K562 (cell line): Measurements from ENCODE around the gene TIPARP. TPM values are rescaled to one million over a fixed set of nuclear protein-coding genes. Genes with fewer than 3 reads are reported as not detected.
A peak's percentile ranks its signal among the peaks of the same experiment; 100 is the strongest.

Experiments used
- CBFB ChIP-seq: sonication (generic); formaldehyde crosslinking; IDR thresholded peaks from 2 replicates; pipeline ENCODE4 v1.4.0; 2020; ENCODE audit warnings: mild to moderate bottlenecking, missing genetic modification reagents
- EHMT2 ChIP-seq: fragments of 450-650 bp; IDR thresholded peaks from 2 replicates; pipeline ENCODE4 v1.6.1; 2018; ENCODE audit warnings: antibody characterized with exemption
- HNRNPH1 ChIP-seq: fragments of 200-400 bp; formaldehyde crosslinking; optimal IDR thresholded peaks from 2 replicates; pipeline ENCODE3; 2017; ENCODE audit warnings: low read depth, mild to moderate bottlenecking, low read length, moderate library complexity
- IRF2 ChIP-seq: sonication (generic); formaldehyde crosslinking; IDR thresholded peaks from 2 replicates; pipeline ENCODE4 v1.8.1; 2022; ENCODE audit warnings: mild to moderate bottlenecking, missing genetic modification reagents
- LCOR ChIP-seq: sonication (generic); formaldehyde crosslinking; IDR thresholded peaks from 2 replicates; pipeline ENCODE4 v1.8.0; 2022; ENCODE audit warnings: mild to moderate bottlenecking, missing genetic modification reagents
- MCM3 ChIP-seq: fragments of 450-650 bp; IDR thresholded peaks from 2 replicates; pipeline ENCODE4 v1.6.1; 2016
- NFE2L1 ChIP-seq: fragments of 450-650 bp; IDR thresholded peaks from 2 replicates; pipeline ENCODE4 v1.6.1; 2016; ENCODE audit warnings: missing genetic modification characterization, low read depth, mild to moderate bottlenecking, missing compliant biosample characterization, moderate library complexity, borderline replicate concordance
- NFRKB ChIP-seq: fragments of 450-650 bp; IDR thresholded peaks from 2 replicates; pipeline ENCODE4 v1.6.1; 2016; ENCODE audit warnings: low read depth
- NR2F6 ChIP-seq: fragments of 450-650 bp; formaldehyde crosslinking; IDR thresholded peaks from 2 replicates; pipeline ENCODE4 v1.4.0; 2020; ENCODE audit warnings: mild to moderate bottlenecking
- SNRNP70 ChIP-seq: fragments of 200-400 bp; formaldehyde crosslinking; optimal IDR thresholded peaks from 2 replicates; pipeline ENCODE3; 2017; ENCODE audit warnings: low read depth, low read length
- TAF7 ChIP-seq: fragments of 450-650 bp; IDR thresholded peaks from 2 replicates; pipeline ENCODE4 v1.6.1; 2016; ENCODE audit warnings: missing genetic modification characterization, missing compliant biosample characterization
- U2AF2 ChIP-seq: fragments of 200-400 bp; formaldehyde crosslinking; optimal IDR thresholded peaks from 2 replicates; pipeline ENCODE3; 2017; ENCODE audit warnings: low read depth, mild to moderate bottlenecking, low read length
- ZNF174 ChIP-seq: fragments of 250-450 bp; sonication (Bioruptor Pico); IDR thresholded peaks from 2 replicates; pipeline ENCODE4 v1.4.0; 2020; ENCODE audit warnings: mild to moderate bottlenecking
- polyA plus RNA-seq, 8 experiments: library from polyadenylated mRNA; depleted of rRNA in 4 of 8; stranded (reverse) in 5 of 8; unstranded in 3 of 8; fragments of >200 nt; fragmentation: Nextera tagmentation in 2 of 8; fragmentation: Illumina TruSeq in 1 of 8; extraction: Ambion mirVana in 2 of 8; extraction: Trizol in 1 of 8; gene quantifications; 2 replicates each; pipeline versions ENCODE4 v1.2.1 to v1.2.3, GENCODE V29; 2011 to 2014; ENCODE audit warnings: inconsistent platforms in 1 of 8, missing spikeins in 1 of 8
- total RNA-seq, 7 experiments: library from RNA; depleted of rRNA in 6 of 7; stranded (reverse); fragments of >200 nt in 6 of 7; fragmentation: Illumina TruSeq in 2 of 7; extraction: Trizol in 2 of 7; gene quantifications; 2 replicates each; pipeline versions ENCODE4 v1.2.1 to v1.2.3, GENCODE V29; 2011 to 2021; ENCODE audit warnings: low replicate concordance in 1 of 7
- TF ChIP-seq, protein P1 (sequence below): sonication (generic); formaldehyde crosslinking; IDR thresholded peaks from 2 replicates; pipeline ENCODE4 v1.8.0; 2022; ENCODE audit warnings: mild to moderate bottlenecking, missing genetic modification reagents
- TF ChIP-seq, protein P2 (sequence below): sonication (generic); formaldehyde crosslinking; IDR thresholded peaks from 2 replicates; pipeline ENCODE4 v1.8.1; 2022; ENCODE audit warnings: missing genetic modification reagents
- TF ChIP-seq, protein P3 (sequence below): fragments of 250-450 bp; sonication (Bioruptor Pico); IDR thresholded peaks from 2 replicates; pipeline ENCODE4 v1.4.0; 2020; ENCODE audit warnings: mild to moderate bottlenecking, moderate library complexity
- TF ChIP-seq, protein P4 (sequence below): fragments of 450-650 bp; formaldehyde crosslinking; IDR thresholded peaks from 2 replicates; pipeline ENCODE4 v1.4.0; 2022; ENCODE audit warnings: missing genetic modification characterization
- TF ChIP-seq, protein P5 (sequence below): fragments of 250-450 bp; sonication (Bioruptor Pico); IDR thresholded peaks from 2 replicates; pipeline ENCODE4 v1.8.0; 2022; ENCODE audit warnings: inconsistent platforms

Gene TIPARP
- total and polyA plus RNA-seq, 9 of the 15 experiments (the other 6 are each of a cell fraction or from before 2014, with no cell fraction given), result 2.4 to 29.4 (median 15.1) TPM

DNA sequence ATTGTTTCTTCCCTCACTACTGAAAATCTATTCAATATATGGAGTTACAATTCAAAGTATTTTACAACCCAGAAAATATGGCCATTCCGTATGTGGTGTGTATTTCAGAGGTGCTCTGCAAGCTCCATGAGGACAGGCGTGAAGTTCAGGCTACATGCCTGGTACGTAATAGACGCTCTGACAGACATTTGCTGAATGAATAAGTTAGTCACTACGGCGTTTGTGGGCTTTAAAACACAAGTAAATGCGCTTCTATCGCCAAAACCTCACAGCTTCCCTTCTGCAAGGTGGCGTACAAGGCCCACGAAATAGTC, 701 bp upstream of the TIPARP start (continued):
- TF ChIP-seq, protein P1, sequence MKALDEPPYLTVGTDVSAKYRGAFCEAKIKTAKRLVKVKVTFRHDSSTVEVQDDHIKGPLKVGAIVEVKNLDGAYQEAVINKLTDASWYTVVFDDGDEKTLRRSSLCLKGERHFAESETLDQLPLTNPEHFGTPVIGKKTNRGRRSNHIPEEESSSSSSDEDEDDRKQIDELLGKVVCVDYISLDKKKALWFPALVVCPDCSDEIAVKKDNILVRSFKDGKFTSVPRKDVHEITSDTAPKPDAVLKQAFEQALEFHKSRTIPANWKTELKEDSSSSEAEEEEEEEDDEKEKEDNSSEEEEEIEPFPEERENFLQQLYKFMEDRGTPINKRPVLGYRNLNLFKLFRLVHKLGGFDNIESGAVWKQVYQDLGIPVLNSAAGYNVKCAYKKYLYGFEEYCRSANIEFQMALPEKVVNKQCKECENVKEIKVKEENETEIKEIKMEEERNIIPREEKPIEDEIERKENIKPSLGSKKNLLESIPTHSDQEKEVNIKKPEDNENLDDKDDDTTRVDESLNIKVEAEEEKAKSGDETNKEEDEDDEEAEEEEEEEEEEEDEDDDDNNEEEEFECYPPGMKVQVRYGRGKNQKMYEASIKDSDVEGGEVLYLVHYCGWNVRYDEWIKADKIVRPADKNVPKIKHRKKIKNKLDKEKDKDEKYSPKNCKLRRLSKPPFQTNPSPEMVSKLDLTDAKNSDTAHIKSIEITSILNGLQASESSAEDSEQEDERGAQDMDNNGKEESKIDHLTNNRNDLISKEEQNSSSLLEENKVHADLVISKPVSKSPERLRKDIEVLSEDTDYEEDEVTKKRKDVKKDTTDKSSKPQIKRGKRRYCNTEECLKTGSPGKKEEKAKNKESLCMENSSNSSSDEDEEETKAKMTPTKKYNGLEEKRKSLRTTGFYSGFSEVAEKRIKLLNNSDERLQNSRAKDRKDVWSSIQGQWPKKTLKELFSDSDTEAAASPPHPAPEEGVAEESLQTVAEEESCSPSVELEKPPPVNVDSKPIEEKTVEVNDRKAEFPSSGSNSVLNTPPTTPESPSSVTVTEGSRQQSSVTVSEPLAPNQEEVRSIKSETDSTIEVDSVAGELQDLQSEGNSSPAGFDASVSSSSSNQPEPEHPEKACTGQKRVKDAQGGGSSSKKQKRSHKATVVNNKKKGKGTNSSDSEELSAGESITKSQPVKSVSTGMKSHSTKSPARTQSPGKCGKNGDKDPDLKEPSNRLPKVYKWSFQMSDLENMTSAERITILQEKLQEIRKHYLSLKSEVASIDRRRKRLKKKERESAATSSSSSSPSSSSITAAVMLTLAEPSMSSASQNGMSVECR, result no peak
- TF ChIP-seq SNRNP70 (no peak), HNRNPH1 (no peak), CBFB (CRISPR knock-in tag) (no peak), NFRKB (0 out of 2 replicates have a peak, but pooled peaks have one; percentile 32), TAF7 (no peak), NFE2L1 (tag) (no peak), NR2F6 (CRISPR knock-in tag) (no peak), IRF2 (CRISPR knock-in tag) (no peak), MCM3 (no peak), ZNF174 (CRISPR knock-in tag) (no peak), EHMT2 (no peak), U2AF2 (no peak), LCOR (CRISPR knock-in tag) (no peak)
- TF ChIP-seq, protein P2, sequence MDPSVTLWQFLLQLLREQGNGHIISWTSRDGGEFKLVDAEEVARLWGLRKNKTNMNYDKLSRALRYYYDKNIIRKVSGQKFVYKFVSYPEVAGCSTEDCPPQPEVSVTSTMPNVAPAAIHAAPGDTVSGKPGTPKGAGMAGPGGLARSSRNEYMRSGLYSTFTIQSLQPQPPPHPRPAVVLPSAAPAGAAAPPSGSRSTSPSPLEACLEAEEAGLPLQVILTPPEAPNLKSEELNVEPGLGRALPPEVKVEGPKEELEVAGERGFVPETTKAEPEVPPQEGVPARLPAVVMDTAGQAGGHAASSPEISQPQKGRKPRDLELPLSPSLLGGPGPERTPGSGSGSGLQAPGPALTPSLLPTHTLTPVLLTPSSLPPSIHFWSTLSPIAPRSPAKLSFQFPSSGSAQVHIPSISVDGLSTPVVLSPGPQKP (CRISPR knock-in tag), result no peak
- TF ChIP-seq, protein P3, sequence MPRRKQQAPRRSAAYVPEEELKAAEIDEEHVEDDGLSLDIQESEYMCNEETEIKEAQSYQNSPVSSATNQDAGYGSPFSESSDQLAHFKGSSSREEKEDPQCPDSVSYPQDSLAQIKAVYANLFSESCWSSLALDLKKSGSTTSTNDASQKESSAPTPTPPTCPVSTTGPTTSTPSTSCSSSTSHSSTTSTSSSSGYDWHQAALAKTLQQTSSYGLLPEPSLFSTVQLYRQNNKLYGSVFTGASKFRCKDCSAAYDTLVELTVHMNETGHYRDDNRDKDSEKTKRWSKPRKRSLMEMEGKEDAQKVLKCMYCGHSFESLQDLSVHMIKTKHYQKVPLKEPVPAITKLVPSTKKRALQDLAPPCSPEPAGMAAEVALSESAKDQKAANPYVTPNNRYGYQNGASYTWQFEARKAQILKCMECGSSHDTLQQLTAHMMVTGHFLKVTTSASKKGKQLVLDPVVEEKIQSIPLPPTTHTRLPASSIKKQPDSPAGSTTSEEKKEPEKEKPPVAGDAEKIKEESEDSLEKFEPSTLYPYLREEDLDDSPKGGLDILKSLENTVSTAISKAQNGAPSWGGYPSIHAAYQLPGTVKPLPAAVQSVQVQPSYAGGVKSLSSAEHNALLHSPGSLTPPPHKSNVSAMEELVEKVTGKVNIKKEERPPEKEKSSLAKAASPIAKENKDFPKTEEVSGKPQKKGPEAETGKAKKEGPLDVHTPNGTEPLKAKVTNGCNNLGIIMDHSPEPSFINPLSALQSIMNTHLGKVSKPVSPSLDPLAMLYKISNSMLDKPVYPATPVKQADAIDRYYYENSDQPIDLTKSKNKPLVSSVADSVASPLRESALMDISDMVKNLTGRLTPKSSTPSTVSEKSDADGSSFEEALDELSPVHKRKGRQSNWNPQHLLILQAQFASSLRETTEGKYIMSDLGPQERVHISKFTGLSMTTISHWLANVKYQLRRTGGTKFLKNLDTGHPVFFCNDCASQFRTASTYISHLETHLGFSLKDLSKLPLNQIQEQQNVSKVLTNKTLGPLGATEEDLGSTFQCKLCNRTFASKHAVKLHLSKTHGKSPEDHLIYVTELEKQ, result no peak
- TF ChIP-seq, protein P4, sequence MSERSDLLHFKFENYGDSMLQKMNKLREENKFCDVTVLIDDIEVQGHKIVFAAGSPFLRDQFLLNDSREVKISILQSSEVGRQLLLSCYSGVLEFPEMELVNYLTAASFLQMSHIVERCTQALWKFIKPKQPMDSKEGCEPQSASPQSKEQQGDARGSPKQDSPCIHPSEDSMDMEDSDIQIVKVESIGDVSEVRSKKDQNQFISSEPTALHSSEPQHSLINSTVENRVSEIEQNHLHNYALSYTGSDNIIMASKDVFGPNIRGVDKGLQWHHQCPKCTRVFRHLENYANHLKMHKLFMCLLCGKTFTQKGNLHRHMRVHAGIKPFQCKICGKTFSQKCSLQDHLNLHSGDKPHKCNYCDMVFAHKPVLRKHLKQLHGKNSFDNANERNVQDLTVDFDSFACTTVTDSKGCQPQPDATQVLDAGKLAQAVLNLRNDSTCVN (CRISPR knock-in tag), result no peak
- TF ChIP-seq, protein P5, sequence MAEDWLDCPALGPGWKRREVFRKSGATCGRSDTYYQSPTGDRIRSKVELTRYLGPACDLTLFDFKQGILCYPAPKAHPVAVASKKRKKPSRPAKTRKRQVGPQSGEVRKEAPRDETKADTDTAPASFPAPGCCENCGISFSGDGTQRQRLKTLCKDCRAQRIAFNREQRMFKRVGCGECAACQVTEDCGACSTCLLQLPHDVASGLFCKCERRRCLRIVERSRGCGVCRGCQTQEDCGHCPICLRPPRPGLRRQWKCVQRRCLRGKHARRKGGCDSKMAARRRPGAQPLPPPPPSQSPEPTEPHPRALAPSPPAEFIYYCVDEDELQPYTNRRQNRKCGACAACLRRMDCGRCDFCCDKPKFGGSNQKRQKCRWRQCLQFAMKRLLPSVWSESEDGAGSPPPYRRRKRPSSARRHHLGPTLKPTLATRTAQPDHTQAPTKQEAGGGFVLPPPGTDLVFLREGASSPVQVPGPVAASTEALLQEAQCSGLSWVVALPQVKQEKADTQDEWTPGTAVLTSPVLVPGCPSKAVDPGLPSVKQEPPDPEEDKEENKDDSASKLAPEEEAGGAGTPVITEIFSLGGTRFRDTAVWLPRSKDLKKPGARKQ (CRISPR knock-in tag), result peak; percentile 89; the same call in 1 of the 2 replicates
